Fibroblast of lung (primary cell): ENCODE data around the gene NXPE2. TPM values are rescaled to one million over a fixed set of nuclear protein-coding genes. Genes with fewer than 3 reads are reported as not detected.

Experiments
- DNase-seq, 2 donors: peaks; one replicate each; pipeline versions ENCODE4 v3.0.0 to v3.0.0-alpha.2; 2010; ENCODE audit warnings: low read depth in 2 of 2
- H2AFZ ChIP-seq: 2 replicates; pipeline ENCODE4 v1.5.1; 2012; ENCODE audit warnings: low read length, control low read depth, inconsistent platforms
- H3K27ac ChIP-seq: 2 replicates; pipeline ENCODE4 v1.5.1; 2011; ENCODE audit warnings: low read length, control low read depth; ENCODE audit not compliant: insufficient read depth
- H3K27me3 ChIP-seq: 2 replicates; pipeline ENCODE4 v1.5.1; 2011; ENCODE audit warnings: mild to moderate bottlenecking, low read length; ENCODE audit not compliant: control insufficient read depth, insufficient read depth
- H3K36me3 ChIP-seq: 2 replicates; pipeline ENCODE4 v1.5.1; 2011; ENCODE audit warnings: low read length; ENCODE audit not compliant: control insufficient read depth, insufficient read depth
- H3K4me1 ChIP-seq: 2 replicates; pipeline ENCODE4 v1.5.1; 2011; ENCODE audit warnings: low read length; ENCODE audit not compliant: control insufficient read depth, insufficient read depth; ENCODE audit errors: extremely low read depth
- H3K4me2 ChIP-seq: 2 replicates; pipeline ENCODE4 v1.5.1; 2011; ENCODE audit warnings: low read length, control low read depth; ENCODE audit not compliant: insufficient read depth; ENCODE audit errors: extremely low read depth
- H3K4me3 ChIP-seq, 4 experiments: fragments of 200-600 bp in 1 of 4; sonication (generic) in 1 of 4; replicated peaks in 1 of 4; 2 replicates each; pipeline ENCODE4 v1.5.1; 2011 to 2016; ENCODE audit warnings: low read length in 4 of 4, low read depth in 3 of 4, mild to moderate bottlenecking in 3 of 4, control low read depth in 2 of 4, inconsistent platforms in 1 of 4, mixed read lengths in 1 of 4; ENCODE audit not compliant: insufficient read depth in 1 of 4; ENCODE audit errors: control extremely low read depth in 1 of 4
- H3K79me2 ChIP-seq: 2 replicates; pipeline ENCODE4 v1.5.1; 2012; ENCODE audit warnings: mild to moderate bottlenecking, low read length, inconsistent platforms; ENCODE audit not compliant: control insufficient read depth, insufficient read depth
- H3K9ac ChIP-seq: 2 replicates; pipeline ENCODE4 v1.5.1; 2011; ENCODE audit warnings: mild to moderate bottlenecking, low read length, control low read depth; ENCODE audit not compliant: insufficient read depth
- H3K9me3 ChIP-seq: 2 replicates; pipeline ENCODE4 v1.5.1; 2012; ENCODE audit warnings: low read depth, low read length; ENCODE audit not compliant: control insufficient read depth, insufficient read depth
- H4K20me1 ChIP-seq: 2 replicates; pipeline ENCODE4 v1.5.1; 2011; ENCODE audit warnings: low read length; ENCODE audit not compliant: control insufficient read depth, insufficient read depth; ENCODE audit errors: extremely low read depth
- EZH2 ChIP-seq: IDR thresholded peaks from 2 replicates; pipeline ENCODE4 v1.5.1; 2012; ENCODE audit warnings: low read length, control low read depth, mild to moderate bottlenecking; ENCODE audit errors: missing control alignments
- polyA plus RNA-seq, 2 donors: library from polyadenylated mRNA; depleted of rRNA in 1 of 2; stranded (reverse) in 1 of 2; unstranded in 1 of 2; fragments of >200 nt; gene quantifications; 2 replicates each; pipeline ENCODE4 v1.2.1, GENCODE V29; 2011 to 2012; ENCODE audit warnings: missing spikeins in 1 of 2
- total RNA-seq: library from RNA; depleted of rRNA; stranded (reverse); fragments of >200 nt; gene quantifications from 2 replicates; pipeline ENCODE4 v1.2.1, GENCODE V29; 2014
- TF ChIP-seq, protein P1 (sequence below), 2 donors: IDR thresholded peaks in 1 of 2; conservative IDR thresholded peaks in 1 of 2; 1 replicate in 1 of 2; 2 replicates in 1 of 2; pipeline ENCODE4 v1.5.1; 2011 to 2012; ENCODE audit warnings: low read length in 2 of 2, control low read depth in 1 of 2, inconsistent platforms in 1 of 2, low read depth in 1 of 2, mild to moderate bottlenecking in 1 of 2

Gene NXPE2
- total and polyA plus RNA-seq, 2 donors (not counting 1 experiment from before 2014, with no cell fraction given) = not detected

DNA sequence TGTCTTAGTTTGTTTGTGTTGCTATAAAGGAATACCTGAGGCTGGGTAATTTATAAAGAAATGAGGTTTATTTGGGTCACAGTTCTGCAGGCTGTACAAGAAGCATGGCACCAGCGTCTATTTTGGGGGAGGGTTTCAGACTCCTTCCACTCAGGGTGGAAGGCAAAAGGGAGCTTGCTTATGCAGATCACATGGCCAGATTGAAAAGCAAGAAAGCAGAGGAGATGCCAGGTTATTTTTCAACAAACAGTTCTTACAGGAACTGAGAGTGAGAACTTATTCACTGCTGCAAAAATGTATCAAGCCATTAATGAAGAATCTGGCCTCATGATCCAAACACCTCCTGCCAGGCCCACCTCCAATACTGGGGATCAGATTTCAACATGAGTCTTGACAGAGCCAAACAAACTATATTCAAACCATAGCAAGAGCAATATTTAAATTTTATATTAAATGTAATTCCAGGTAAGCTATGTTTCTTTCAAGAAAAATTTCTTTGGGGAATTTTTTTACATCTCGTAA is 66.9 kb downstream of the NXPE2 start:
- Histone ChIP-seq H3K4me1 (no peaks in the 10 kb centered on the region), H3K36me3 (no peaks in the 10 kb centered on the region), H3K4me3 (no peak overlapping the region), H3K79me2 (no peaks in the 10 kb centered on the region), H4K20me1 (no peaks in the 10 kb centered on the region), H3K9ac (no peak overlapping the region), H3K27me3 (no peaks in the 10 kb centered on the region), H3K9me3 (no peaks in the 10 kb centered on the region), H3K4me2 (no peak overlapping the region), H2AFZ (no peak overlapping the region), H3K27ac (no peak overlapping the region)
- TF ChIP-seq EZH2 = no peak
- TF ChIP-seq, protein P1, sequence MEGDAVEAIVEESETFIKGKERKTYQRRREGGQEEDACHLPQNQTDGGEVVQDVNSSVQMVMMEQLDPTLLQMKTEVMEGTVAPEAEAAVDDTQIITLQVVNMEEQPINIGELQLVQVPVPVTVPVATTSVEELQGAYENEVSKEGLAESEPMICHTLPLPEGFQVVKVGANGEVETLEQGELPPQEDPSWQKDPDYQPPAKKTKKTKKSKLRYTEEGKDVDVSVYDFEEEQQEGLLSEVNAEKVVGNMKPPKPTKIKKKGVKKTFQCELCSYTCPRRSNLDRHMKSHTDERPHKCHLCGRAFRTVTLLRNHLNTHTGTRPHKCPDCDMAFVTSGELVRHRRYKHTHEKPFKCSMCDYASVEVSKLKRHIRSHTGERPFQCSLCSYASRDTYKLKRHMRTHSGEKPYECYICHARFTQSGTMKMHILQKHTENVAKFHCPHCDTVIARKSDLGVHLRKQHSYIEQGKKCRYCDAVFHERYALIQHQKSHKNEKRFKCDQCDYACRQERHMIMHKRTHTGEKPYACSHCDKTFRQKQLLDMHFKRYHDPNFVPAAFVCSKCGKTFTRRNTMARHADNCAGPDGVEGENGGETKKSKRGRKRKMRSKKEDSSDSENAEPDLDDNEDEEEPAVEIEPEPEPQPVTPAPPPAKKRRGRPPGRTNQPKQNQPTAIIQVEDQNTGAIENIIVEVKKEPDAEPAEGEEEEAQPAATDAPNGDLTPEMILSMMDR (conservative IDR thresholded peaks at IDR 0.05 in 1 of 2, IDR thresholded peaks at IDR 0.05 in 1 of 2; ENCODE audit: low read depth in 1 of 2, low read length in 2 of 2) = no peak
- no peak for DNase-seq

DNA sequence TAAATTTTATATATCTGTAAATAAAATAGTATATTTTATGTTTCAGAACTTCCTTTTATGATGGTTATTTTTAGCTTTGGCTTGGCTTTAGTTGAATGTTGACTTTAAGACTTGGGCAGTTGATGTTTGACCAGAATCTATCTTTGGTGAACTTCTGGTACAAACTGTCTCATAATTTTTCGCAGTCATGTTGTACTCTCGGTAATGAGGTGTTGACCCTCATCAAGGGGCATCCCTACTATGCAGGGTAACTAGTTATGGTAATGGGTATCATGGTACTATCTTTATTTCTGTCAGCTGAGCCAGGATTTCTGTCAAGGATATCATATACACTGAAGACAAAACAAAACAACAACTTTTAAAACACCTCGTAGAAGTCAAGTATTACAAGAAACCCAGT is 67.7 kb downstream of the NXPE2 start:
- no peak overlapping the region for H3K9ac ChIP-seq
- H3K4me1 ChIP-seq = no peaks in the 10 kb centered on the region
- H2AFZ ChIP-seq = no peak overlapping the region
- no peak overlapping the region for H3K27ac ChIP-seq
- no peaks in the 10 kb centered on the region for H3K79me2 ChIP-seq
- no peak for DNase-seq
- no peak overlapping the region for H3K4me3 ChIP-seq
- H4K20me1 ChIP-seq = no peaks in the 10 kb centered on the region
- no peaks in the 10 kb centered on the region for H3K27me3 ChIP-seq
- TF ChIP-seq EZH2 = no peak
- TF ChIP-seq, protein P1 (conservative IDR thresholded peaks at IDR 0.05 in 1 of 2, IDR thresholded peaks at IDR 0.05 in 1 of 2; ENCODE audit: low read depth in 1 of 2, low read length in 2 of 2) = no peak
- no peaks in the 10 kb centered on the region for H3K36me3 ChIP-seq
- no peaks in the 10 kb centered on the region for H3K9me3 ChIP-seq
- no peak overlapping the region for H3K4me2 ChIP-seq

Other genes starting within 250 kb of the NXPE2 start
- 234 and 236 TPM in 2 replicates for gene REXO2, start 239.1 kb upstream of the NXPE2 start, total RNA-seq
- gene REXO2, start 239.1 kb upstream of the NXPE2 start, polyA plus RNA-seq = 269 and 372 TPM in 2 replicates
- not detected in 2 replicates for gene NXPE1, start 118.6 kb upstream of the NXPE2 start, total RNA-seq
- not detected in 2 replicates for gene NXPE1, start 118.6 kb upstream of the NXPE2 start, polyA plus RNA-seq
- not detected in 2 replicates for gene NXPE4, start 82.7 kb upstream of the NXPE2 start, total RNA-seq
- not detected in 2 replicates for gene NXPE4, start 82.7 kb upstream of the NXPE2 start, polyA plus RNA-seq